ENCODE data around the gene USP49. TPM values are rescaled to one million over a fixed set of nuclear protein-coding genes. Genes with fewer than 3 reads are reported as not detected.

USP49 gene
- total and polyA plus RNA-seq, 2 of the 4 experiments (the other 2 are of a cell fraction): 1.4 to 2.1 TPM

- no peak overlapping the region for H4K8ac ChIP-seq (ENCODE audit: low read depth in 2 of 2, low read length in 2 of 2)
- H3K56ac ChIP-seq (ENCODE audit: extremely low read depth, insufficient read depth, low read length): no peak overlapping the region
- no peak overlapping the region for H3K14ac ChIP-seq (replicated peaks; ENCODE audit: low read depth, low read length)
- H3K79me1 ChIP-seq (ENCODE audit: low read depth in 1 of 2, low read length in 2 of 2): peaks cover 39 to 79% of the 10 kb centered on the region in 2 experiments
- no peaks in the 10 kb centered on the region for H3K9me3 ChIP-seq (ENCODE audit: control insufficient read depth, insufficient read depth, low read length)
- peaks cover 28% of the 10 kb centered on the region for H3K36me3 ChIP-seq (ENCODE audit: control insufficient read depth, insufficient read depth, low read length)
- dilution Hi-C loops (cut with HindIII; ENCODE audit: low sequenced_read_pairs, unreplicated experiment) (no loop called here), in situ Hi-C loops (cut with MboI; ENCODE audit: low sequenced_read_pairs) (no loop called here), intact Hi-C loops (cut with micrococcal nuclease) (no loop called here)
- no peak overlapping the region for H4K5ac ChIP-seq (ENCODE audit: low read depth, low read length)
- no peak overlapping the region for H3K18ac ChIP-seq (ENCODE audit: low read depth, low read length)
- H3K9me1 ChIP-seq (ENCODE audit: insufficient read depth, low read length): peaks cover 10% of the 10 kb centered on the region
- no peak for DNase-seq
- no peak overlapping the region for H2BK15ac ChIP-seq (ENCODE audit: low read depth, low read length)
- no peaks in the 10 kb centered on the region for H4K20me1 ChIP-seq (ENCODE audit: insufficient read depth, low read length)
- no peaks in the 10 kb centered on the region for H3K27me3 ChIP-seq (ENCODE audit: control insufficient read depth, insufficient read depth, low read length)
- H4K91ac ChIP-seq (ENCODE audit: insufficient read depth, low read depth, low read length): no peak overlapping the region
- POLR2A ChIA-PET (ENCODE audit: unreplicated experiment): no interaction called here
- no peak overlapping the region for H2BK5ac ChIP-seq (ENCODE audit: low read depth, low read length, poor library complexity, severe bottlenecking)
- ATAC-seq (ENCODE audit: low read depth): no peak
- H3K23ac ChIP-seq (ENCODE audit: low read depth, low read length): no peak overlapping the region
- H2AFZ ChIP-seq (replicated peaks; ENCODE audit: low read length, poor library complexity): no peak overlapping the region
- no TSS peak for BruUV-seq (replicated peaks)
- H2BK120ac ChIP-seq (ENCODE audit: low read depth, low read length): no peak overlapping the region
- no peak overlapping the region for H2BK20ac ChIP-seq (ENCODE audit: low read depth, low read length)
- CTCF ChIA-PET: interaction anchor here (0.7 kb wide), 1 partner anchor 49 kb away, joined by 3 read pairs; no protein-coding TSS in a partner anchor
- H2AK5ac ChIP-seq (ENCODE audit: low read depth, low read length): no peak overlapping the region
- H3K4ac ChIP-seq (ENCODE audit: low read depth, low read length): no peak overlapping the region
- no peak for TF ChIP-seq BHLHE40 (IDR thresholded peaks at IDR 0.05; ENCODE audit: low read depth, low read length)
- no peak for TF ChIP-seq RFX5 (IDR thresholded peaks at IDR 0.05; ENCODE audit: low read depth, low read length)
- no peak for TF ChIP-seq MAZ (IDR thresholded peaks at IDR 0.05; ENCODE audit: borderline replicate concordance, low read depth, low read length)
- TF ChIP-seq NFE2L2 (IDR thresholded peaks at IDR 0.05; ENCODE audit: low read depth, low read length): no peak
- TF ChIP-seq POLR2A (IDR thresholded peaks at IDR 0.05; ENCODE audit: low read depth, low read length): no peak
- TF ChIP-seq, protein P1, sequence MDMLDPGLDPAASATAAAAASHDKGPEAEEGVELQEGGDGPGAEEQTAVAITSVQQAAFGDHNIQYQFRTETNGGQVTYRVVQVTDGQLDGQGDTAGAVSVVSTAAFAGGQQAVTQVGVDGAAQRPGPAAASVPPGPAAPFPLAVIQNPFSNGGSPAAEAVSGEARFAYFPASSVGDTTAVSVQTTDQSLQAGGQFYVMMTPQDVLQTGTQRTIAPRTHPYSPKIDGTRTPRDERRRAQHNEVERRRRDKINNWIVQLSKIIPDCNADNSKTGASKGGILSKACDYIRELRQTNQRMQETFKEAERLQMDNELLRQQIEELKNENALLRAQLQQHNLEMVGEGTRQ (IDR thresholded peaks at IDR 0.05; ENCODE audit: low read depth, low read length): no peak
- TF ChIP-seq FOS (IDR thresholded peaks at IDR 0.05; ENCODE audit: low read depth, low read length): no peak
- TF ChIP-seq RAD21 (IDR thresholded peaks at IDR 0.05; ENCODE audit: low read length): no peak
- no peak for TF ChIP-seq MXI1 (IDR thresholded peaks at IDR 0.05; ENCODE audit: borderline replicate concordance, low read depth, low read length)
- no peak for TF ChIP-seq CHD1 (IDR thresholded peaks at IDR 0.05; ENCODE audit: low read depth, low read length)
- TF ChIP-seq MAFK (IDR thresholded peaks at IDR 0.05; ENCODE audit: low read depth, low read length): no peak
- TF ChIP-seq RCOR1 (IDR thresholded peaks at IDR 0.05; ENCODE audit: insufficient replicate concordance, low read length): no peak
- TF ChIP-seq CEBPB (IDR thresholded peaks at IDR 0.05; ENCODE audit: low read depth, low read length): no peak
- no peak for TF ChIP-seq ELK1 (IDR thresholded peaks at IDR 0.05; ENCODE audit: borderline replicate concordance, low read depth, low read length)
- TF ChIP-seq, protein P2, sequence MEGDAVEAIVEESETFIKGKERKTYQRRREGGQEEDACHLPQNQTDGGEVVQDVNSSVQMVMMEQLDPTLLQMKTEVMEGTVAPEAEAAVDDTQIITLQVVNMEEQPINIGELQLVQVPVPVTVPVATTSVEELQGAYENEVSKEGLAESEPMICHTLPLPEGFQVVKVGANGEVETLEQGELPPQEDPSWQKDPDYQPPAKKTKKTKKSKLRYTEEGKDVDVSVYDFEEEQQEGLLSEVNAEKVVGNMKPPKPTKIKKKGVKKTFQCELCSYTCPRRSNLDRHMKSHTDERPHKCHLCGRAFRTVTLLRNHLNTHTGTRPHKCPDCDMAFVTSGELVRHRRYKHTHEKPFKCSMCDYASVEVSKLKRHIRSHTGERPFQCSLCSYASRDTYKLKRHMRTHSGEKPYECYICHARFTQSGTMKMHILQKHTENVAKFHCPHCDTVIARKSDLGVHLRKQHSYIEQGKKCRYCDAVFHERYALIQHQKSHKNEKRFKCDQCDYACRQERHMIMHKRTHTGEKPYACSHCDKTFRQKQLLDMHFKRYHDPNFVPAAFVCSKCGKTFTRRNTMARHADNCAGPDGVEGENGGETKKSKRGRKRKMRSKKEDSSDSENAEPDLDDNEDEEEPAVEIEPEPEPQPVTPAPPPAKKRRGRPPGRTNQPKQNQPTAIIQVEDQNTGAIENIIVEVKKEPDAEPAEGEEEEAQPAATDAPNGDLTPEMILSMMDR (conservative IDR thresholded peaks at IDR 0.05; ENCODE audit: low read depth, low read length): no peak
- peaks cover 5% of the 10 kb centered on the region for H3K4me1 ChIP-seq (ENCODE audit: control insufficient read depth, insufficient read depth, low read length)
- H2AK9ac ChIP-seq (replicated peaks; ENCODE audit: low read depth, low read length, poor library complexity): no peak overlapping the region
- H3K27ac ChIP-seq (ENCODE audit: insufficient read depth, low read length): no peak overlapping the region
- H3K9ac ChIP-seq (ENCODE audit: low read depth, low read length): no peak overlapping the region
- no peak overlapping the region for H3K4me2 ChIP-seq (ENCODE audit: low read depth, low read length)
- no CpG with 5 or more reads among the region's 2 CpGs for WGBS, 2 experiments (ENCODE audit: extremely low coverage in 2 of 2, insufficient read length in 1 of 2)
- H3K4me3 ChIP-seq (ENCODE audit: insufficient read depth, low read depth, low read length): no peak overlapping the region
These were observed 19.2 kb upstream of the USP49 start for GRCh38 chr6:41914343-41914742.

Measured in IMR-90 (cell line).